Calu3 (cell line): ENCODE data around the gene KLHL2. TPM values are rescaled to one million over a fixed set of nuclear protein-coding genes. Genes with fewer than 3 reads are reported as not detected.
"Not testable (repeated sequence)": the region's sequence is repeated elsewhere in the genome, so short reads cannot be mapped to it uniquely, and the experiment has no call there.

Source experiments
- BruUV-seq: library from RNA; stranded (reverse); fragments of 400-500 nt; replicated peaks from 2 replicates; lab custom pipeline; 2021; lab: Mats Ljungman, UMichigan
- CTCF ChIA-PET: fragments of 300-600 bp; sonication (Branson Sonifier 250); formaldehyde crosslinking; loops from one replicate; lab custom pipeline; 2022; ENCODE audit warnings: antibody characterized with exemption; lab: Charles Lee
- DNase-seq: peaks from one replicate; pipeline ENCODE4 v3.0.0; 2022
- H3K27ac Mint-ChIP-seq: one replicate; pipeline ENCODE4 v1.8.0; 2022; ENCODE audit warnings: mixed read lengths; ENCODE audit not compliant: unreplicated experiment
- H3K27me3 Mint-ChIP-seq: one replicate; pipeline ENCODE4 v1.8.0; 2022; ENCODE audit warnings: mixed read lengths; ENCODE audit not compliant: unreplicated experiment
- H3K36me3 Mint-ChIP-seq: one replicate; pipeline ENCODE4 v1.8.0; 2022; ENCODE audit warnings: mild to moderate bottlenecking, moderate library complexity, mixed read lengths; ENCODE audit not compliant: insufficient read depth, unreplicated experiment
- H3K4me1 Mint-ChIP-seq: one replicate; pipeline ENCODE4 v1.8.0; 2022; ENCODE audit warnings: mild to moderate bottlenecking, low read depth, mixed read lengths; ENCODE audit not compliant: unreplicated experiment
- H3K4me3 Mint-ChIP-seq: one replicate; pipeline ENCODE4 v1.8.0; 2022; ENCODE audit warnings: mild to moderate bottlenecking, low read depth, moderate library complexity, mixed read lengths; ENCODE audit not compliant: unreplicated experiment
- H3K9me3 Mint-ChIP-seq: one replicate; pipeline ENCODE4 v1.8.0; 2022; ENCODE audit warnings: low read depth, mixed read lengths; ENCODE audit not compliant: unreplicated experiment
- CTCF ChIP-seq: fragments of 200-600 bp; IDR thresholded peaks from one replicate; pipeline ENCODE4 v1.8.0; 2022; ENCODE audit warnings: antibody characterized with exemption; ENCODE audit not compliant: unreplicated experiment
- intact Hi-C: fragments of 100-400 bp; cut with micrococcal nuclease; formaldehyde crosslinking; loops from one replicate; pipeline ENCODE4 v1.10.0; 2022; ENCODE audit not compliant: unreplicated experiment
- total RNA-seq: library from RNA; stranded (reverse); gene quantifications from 2 replicates; pipeline ENCODE4 v1.2.3, GENCODE V29; 2022

KLHL2 gene
- total RNA-seq, 1 experiment from 2014 or later: 12.9 TPM

- Mint-ChIP-seq H3K9me3 (no peaks in the 10 kb centered on the region), H3K4me1 (no peaks in the 10 kb centered on the region), H3K27ac (no peak overlapping the region), H3K36me3 (no peaks in the 10 kb centered on the region), H3K4me3 (no peak overlapping the region), H3K27me3 (no peaks in the 10 kb centered on the region)
- no peak for DNase-seq
- no TSS peak for BruUV-seq
- no peak for TF ChIP-seq CTCF
- CTCF ChIA-PET: no interaction called here
- intact Hi-C loops: no loop called here
Measured at GRCh38 chr4:165234766-165235165, 27.4 kb downstream of the KLHL2 start.

- H3K4me3 Mint-ChIP-seq, H3K27me3 Mint-ChIP-seq, H3K27ac Mint-ChIP-seq, BruUV-seq, DNase-seq, intact Hi-C loops, H3K36me3 Mint-ChIP-seq, H3K4me1 Mint-ChIP-seq, H3K9me3 Mint-ChIP-seq, CTCF ChIA-PET: not testable (repeated sequence)
Measured at GRCh38 chr4:165236852-165237251, 29.5 kb downstream of the KLHL2 start.

GRCh38 chr4:165238041-165238640, 30.8 kb downstream of the KLHL2 start:
- BruUV-seq, H3K27ac Mint-ChIP-seq, H3K36me3 Mint-ChIP-seq, H3K4me1 Mint-ChIP-seq, intact Hi-C loops, H3K9me3 Mint-ChIP-seq, DNase-seq, H3K27me3 Mint-ChIP-seq, H3K4me3 Mint-ChIP-seq, CTCF ChIA-PET: not testable (repeated sequence)

- H3K4me3 Mint-ChIP-seq, DNase-seq, H3K27me3 Mint-ChIP-seq, H3K36me3 Mint-ChIP-seq, H3K4me1 Mint-ChIP-seq, BruUV-seq, CTCF ChIA-PET, H3K9me3 Mint-ChIP-seq, intact Hi-C loops, H3K27ac Mint-ChIP-seq: not testable (repeated sequence)
Measured at GRCh38 chr4:165240761-165241160, 33.4 kb downstream of the KLHL2 start.

GRCh38 chr4:165244148-165244547, 36.8 kb downstream of the KLHL2 start:
- DNase-seq, intact Hi-C loops, H3K36me3 Mint-ChIP-seq, BruUV-seq, H3K9me3 Mint-ChIP-seq, H3K4me3 Mint-ChIP-seq, H3K27me3 Mint-ChIP-seq, H3K27ac Mint-ChIP-seq, H3K4me1 Mint-ChIP-seq, CTCF ChIA-PET: not testable (repeated sequence)

- DNase-seq, H3K27me3 Mint-ChIP-seq, H3K27ac Mint-ChIP-seq, BruUV-seq, H3K9me3 Mint-ChIP-seq, CTCF ChIA-PET, H3K4me1 Mint-ChIP-seq, H3K36me3 Mint-ChIP-seq, intact Hi-C loops, H3K4me3 Mint-ChIP-seq: not testable (repeated sequence)
Measured at GRCh38 chr4:165244587-165245186, 37.3 kb downstream of the KLHL2 start.
